HG03354 (cell line): ENCODE measurements around the gene IFIT3.

Experiments
- ATAC-seq: cut with Tn5 transposase; IDR thresholded peaks from one replicate; pipeline ENCODE4 v1.9.1; 2021; ENCODE audit warnings: mild to moderate bottlenecking; ENCODE audit not compliant: unreplicated experiment, poor library complexity, severe bottlenecking

The IFIT3 gene

GRCh38 chr10:89351412-89351779 is 23.6 kb downstream of the IFIT3 start:
- peak; percentile 89 for ATAC-seq

DNA sequence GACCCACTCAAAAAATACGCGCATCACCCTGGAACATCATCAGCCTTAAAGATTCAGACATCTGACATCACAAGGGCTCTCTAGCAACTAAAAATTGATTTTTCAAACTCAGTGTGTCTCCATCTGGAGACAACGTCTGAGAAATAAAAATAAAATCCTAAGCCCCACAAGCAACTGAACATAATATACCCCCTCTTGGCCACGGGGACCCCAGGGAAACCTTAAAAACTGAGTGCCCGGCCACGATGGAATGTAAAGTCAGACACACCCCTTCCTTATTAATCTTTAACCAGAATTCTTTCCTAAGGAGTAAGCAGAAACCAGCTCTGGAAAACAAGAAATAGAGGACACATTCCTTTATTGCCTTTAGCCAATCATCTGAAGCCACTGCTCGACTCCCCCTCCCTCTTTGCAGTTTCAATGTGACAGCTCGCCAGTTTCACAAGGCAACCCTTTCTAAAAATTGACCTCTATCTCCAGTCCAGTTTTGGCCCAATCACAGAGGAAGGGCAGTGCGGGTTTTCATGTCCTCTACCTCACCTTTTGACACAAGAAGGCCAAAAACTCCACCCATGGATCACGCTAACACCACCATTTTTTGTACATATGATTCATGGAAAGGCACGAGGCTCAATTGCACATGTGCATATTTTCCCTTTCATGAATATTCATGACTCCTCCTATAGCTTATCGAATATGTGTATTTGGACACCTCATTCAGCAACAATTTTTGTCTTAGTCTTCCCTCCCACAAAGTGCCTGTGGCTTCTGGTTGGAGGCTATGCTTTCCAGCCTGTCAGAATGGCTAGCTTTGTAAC is 24.2 kb downstream of the IFIT3 start:
- ATAC-seq = peak; percentile 36

- ATAC-seq = no peak
These were observed 25.0 kb downstream of the IFIT3 start for GRCh38 chr10:89352802-89353201.

GRCh38 chr10:89355394-89355931 is 27.7 kb downstream of the IFIT3 start:
- ATAC-seq = no peak

DNA sequence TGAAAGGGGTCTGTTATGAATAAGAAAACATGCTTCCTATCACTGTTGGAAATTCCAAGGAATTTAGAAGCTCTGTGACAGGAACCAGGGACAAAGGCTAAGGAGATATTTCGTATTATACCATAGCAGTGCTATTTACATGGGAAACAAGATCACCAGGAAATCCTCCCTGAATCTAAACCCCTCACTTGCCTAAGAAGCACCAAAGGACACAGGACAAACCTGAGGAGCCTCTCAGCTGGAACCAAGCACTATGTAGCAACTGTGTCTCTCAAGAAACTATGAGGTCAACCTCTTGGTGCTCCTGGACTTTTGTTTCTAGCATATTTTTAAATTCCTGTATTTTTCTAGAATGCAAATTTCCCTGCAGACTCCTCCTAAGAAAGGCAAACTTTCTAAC is 29.3 kb downstream of the IFIT3 start:
- ATAC-seq = no peak

- no peak for ATAC-seq
These were observed 30.2 kb downstream of the IFIT3 start for GRCh38 chr10:89357975-89358374.

GRCh38 chr10:89360157-89360556 is 32.4 kb downstream of the IFIT3 start:
- ATAC-seq = no peak

DNA sequence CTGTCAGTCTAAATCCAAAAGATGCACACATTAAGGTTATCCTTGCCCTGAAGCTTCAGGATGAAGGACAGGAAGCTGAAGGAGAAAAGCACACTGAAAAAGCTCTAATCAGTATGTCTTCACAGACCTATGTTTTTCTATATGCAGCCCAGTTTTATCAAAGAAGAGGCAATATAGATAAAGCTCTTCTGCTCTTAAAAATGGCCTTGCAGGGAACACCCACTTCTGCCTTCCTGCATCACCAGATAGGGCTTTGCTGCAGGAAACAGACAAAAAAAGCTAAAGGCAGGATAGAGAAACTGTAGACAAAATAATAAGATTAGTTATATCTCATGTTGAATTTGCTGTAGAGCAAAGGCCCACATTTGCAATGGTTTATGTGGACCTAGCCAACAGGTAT is 35.1 kb downstream of the IFIT3 start:
- no peak for ATAC-seq

- ATAC-seq = no peak
These were observed 36.1 kb downstream of the IFIT3 start for GRCh38 chr10:89363729-89364442.

- ATAC-seq = no peak
These were observed 36.7 kb downstream of the IFIT3 start for GRCh38 chr10:89364531-89364930.

DNA sequence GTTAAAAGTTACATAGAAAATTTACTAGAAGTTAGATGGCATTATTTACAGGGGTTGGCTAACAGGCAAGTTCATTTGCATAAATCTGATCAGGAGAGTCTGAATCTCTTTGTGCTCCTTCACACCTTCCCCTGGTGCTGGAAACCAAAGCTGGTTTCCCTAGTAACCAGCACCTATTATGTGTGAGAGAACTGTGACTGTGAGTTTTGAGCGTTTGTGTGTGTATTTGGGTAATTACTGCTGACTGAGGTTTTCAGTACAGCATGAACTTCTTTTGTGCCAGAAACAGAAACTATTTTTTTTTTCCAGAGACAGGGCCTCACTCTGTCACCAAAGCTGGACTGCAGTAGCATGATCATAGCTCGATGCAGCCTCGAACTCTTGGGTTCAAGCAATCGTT is 39.7 kb downstream of the IFIT3 start:
- ATAC-seq = peak; percentile 84

DNA sequence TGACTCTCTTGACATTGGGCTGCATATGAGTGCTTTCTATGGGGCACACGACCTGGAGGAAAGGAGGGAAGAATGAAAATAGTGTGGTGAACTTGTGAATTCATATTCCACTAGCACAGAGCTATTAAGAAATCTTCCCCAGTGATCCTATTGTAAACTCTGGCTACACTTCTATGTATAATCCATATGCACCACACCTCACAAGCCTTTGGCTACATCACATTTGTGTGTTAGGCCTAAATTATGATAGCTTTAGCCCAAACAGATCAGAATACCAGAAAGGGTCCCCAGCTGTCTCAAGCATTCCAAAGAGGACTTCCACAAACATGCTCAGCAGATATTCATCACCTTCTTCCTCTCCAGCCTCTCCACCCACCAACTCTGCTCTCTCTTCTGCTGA is 40.3 kb downstream of the IFIT3 start:
- no peak for ATAC-seq

GRCh38 chr10:89369156-89370105 is 41.6 kb downstream of the IFIT3 start:
- no peak for ATAC-seq

DNA sequence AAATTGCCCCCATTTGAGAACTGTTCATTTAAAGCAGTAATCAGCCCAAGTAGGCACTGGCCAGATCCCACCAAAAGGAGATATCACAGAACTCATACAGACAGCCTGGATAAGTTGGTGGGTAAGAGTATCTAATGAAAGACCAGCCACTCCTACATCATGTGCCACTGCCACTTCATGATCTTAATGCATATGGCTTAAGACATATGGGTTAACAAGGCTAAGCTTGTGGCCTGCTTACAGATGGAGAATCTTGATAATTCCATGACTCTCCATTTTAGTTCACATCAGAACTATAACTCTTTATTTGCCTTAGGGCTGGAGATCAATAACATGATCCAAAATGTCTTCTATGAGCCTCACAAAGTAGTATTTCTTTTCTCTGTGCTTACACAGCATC is 43.3 kb downstream of the IFIT3 start:
- no peak for ATAC-seq

DNA sequence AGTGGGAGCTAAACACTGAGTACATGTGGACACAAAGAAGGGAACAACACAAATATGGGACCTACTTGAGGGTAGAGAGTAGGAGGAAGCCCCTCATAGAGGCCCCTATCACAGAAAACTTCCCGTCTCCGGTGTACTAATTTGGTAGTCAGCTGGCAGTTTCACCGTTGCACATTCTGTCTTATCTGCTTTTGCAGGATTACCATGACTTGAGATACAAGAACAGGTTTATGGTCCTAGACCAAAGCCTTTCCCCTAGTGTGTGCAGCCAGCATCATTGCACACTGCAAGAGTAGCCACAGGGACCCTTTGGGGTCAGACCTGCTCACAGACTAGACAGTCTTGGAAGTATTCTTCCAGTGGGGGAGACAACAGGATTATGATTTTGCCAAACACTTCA is 44.2 kb downstream of the IFIT3 start:
- no peak for ATAC-seq

- no peak for ATAC-seq
These were observed 46.3 kb downstream of the IFIT3 start for GRCh38 chr10:89373916-89374711.

DNA sequence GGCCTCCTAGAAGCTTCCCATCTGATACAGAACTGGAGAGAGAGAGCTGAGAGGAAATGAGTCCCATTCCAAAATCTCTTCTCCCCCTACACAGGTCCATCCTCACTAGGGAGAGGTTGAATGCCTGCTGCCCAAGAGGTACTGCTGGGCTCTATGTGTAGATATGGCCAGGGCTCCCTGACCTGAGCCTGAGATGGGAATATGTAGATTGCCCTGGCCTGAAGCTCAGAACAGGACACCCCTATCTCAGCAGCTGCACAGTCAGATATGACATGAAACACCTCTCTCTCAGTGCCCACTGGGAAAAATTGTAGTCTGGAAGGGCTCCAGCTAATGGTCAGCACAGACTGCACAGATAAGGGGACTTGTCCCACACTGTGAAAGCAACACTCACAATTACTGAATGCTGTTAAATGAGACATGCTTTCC is 46.9 kb downstream of the IFIT3 start:
- ATAC-seq = no peak

- ATAC-seq = no peak
These were observed 50.2 kb downstream of the IFIT3 start, which contains the start of gene IFIT1B for GRCh38 chr10:89377705-89378637. TSS of gene IFIT1B (plus strand) at chr10:89378056. CDS start at chr10:89378136, 80 bp downstream.
